Skin of body (tissue), 2 donors: Measurements from ENCODE around the gene HELB. TPM values are rescaled to one million over a fixed set of nuclear protein-coding genes. Genes with fewer than 3 reads are reported as not detected.

Experiments
- DNase-seq: peaks from one replicate; lab custom pipeline; 2025; lab: John Stamatoyannopoulos, UW
- total RNA-seq: library from RNA; depleted of rRNA; stranded (reverse); fragments of >200 nt; gene quantifications from one replicate; pipeline ENCODE4 v1.2.3, GENCODE V29; 2014

Gene HELB
- total RNA-seq, 1 donor from 2014 or later: 6.4 TPM

DNA sequence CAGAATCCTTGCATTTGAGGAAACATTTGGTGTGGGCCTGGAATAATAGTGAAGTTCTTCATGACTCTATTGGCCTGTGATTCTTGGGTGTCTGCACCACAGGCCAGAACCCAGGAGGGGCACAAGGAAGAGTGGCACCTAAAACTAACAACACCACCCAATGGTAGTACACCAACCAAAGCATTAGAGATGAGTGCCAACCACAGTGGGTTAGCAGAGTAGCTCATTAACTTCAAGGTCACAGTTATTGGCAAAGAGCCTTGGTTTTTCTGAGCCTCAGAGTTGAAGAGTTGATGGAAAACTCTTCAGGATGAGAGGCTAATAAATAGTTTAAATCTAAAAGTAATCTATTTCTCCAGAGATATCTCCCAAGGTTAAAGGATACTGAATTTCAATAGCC, 57.0 kb downstream of the HELB start:
- no peak for DNase-seq

DNA sequence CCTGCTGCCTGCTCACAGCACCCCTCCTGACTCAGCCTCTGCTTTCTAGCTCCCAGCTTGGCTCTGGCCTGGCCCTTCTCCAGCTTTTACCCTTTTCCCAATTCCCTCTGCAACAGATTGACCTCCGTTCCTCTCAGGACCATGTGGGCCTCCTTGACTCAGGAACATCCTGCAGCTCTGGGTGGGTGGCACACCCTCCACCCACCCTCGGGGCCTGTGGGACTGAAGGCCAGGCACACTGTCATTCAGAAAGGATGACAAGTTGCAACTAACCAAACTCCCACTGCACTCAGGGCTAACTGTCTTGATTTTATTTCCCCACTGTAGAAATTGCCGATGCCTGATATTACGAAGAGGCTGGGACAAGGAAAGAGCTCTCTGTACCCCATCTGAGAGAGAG, 59.4 kb downstream of the HELB start:
- no peak for DNase-seq

DNA sequence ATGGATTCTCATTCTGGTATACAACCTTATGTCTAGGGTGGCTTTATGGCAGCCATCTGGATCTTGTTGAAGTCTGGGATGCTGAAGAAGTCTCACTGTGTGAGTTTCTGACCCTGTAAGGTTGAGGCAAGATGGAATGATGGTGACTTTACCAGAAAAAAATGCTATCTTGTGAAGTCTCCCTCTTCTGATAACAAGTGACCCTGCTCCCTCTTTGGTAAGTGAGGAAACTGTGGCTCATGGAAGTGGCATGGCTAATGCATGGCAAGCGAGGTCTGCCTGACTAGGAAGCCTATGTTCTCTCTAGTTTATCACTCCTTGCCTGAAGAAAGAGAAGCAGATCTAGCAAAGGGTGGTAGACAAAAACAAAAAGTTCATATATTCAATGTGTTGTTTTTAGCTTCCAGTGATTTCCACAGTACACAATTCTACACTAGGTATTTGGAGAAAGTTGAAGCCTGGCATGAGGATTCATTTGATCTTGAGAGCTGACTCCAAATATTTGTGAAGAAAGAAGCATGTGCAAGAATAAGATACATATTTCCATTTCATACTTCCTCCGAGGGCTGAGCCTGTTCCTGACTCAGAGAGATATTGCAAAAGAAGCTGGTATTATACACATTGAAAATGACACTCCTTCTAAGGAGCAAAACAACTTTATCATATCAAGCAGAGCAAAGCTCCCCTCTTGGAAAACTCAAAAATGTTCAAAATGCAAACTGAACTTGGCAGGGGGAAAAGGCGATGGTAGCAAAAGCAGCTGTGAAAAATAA, 63.6 kb downstream of the HELB start:
- DNase-seq: no peak

DNA sequence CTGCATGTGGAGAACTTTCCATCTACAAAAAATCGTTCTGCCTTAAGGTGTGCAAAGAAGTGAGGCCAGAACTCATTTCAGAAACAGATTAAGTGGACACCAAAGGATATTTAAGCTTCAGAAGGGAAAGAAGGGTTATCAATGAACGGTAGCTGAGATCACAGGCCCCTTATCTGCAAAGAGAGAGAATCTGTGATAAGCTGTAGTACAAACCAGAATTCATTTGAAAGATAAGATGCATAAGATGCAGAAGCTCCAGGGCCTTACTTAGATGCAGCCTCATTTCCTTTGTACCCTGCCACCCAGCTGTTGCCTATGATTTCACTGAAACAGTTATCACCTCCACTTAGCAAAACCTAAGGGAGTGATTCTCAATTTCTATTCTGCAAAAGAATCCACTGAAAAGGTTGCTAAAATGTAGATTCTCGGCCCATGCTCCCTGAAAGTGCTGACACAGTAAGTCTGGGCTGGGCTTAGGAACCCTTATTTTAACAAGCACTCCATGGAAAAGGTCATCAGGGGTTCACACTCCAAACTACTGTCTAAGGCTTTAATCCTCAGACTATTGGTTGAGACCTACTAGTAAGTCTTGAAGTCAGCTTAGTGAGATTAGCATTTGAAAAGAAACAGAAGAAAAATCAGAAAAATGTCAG, 64.8 kb downstream of the HELB start:
- no peak for DNase-seq

DNA sequence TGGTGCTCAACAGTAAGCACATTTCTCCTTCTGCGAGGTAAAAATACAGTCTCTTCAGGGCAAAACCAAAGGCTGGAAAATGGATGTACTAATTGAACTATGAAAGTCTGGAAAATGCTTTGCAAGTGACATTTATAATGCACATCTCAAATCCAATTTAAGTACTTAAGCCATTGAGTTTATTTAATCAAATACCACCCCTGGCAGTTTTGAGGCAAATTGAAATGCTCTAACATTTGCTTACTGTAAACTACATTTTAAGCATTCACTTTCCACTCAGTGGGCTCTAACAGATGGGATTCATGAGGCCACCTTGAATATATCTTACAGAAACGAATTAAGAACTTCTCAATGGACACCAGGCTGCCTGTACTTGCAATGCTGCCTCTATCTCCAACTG, 69.7 kb downstream of the HELB start:
- no peak for DNase-seq

DNA sequence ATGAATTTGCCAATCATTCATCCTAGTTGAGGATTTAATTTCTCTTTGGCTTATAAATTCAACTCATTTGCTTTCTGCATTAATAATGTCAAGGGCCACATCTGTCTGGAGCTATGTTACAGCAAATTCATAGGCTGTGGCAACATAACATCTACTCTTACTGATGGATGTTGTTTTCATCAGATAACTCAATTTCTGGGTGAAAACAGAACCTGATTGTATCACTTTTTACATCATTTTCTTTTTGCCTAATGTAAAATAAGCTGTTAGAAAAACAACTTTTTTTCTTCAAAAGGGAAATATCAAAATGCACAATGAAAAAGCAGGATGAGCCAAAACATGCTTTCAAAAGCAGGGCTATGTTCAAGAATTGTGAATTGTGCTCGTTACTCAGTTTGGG, 73.3 kb downstream of the HELB start:
- DNase-seq: no peak

DNA sequence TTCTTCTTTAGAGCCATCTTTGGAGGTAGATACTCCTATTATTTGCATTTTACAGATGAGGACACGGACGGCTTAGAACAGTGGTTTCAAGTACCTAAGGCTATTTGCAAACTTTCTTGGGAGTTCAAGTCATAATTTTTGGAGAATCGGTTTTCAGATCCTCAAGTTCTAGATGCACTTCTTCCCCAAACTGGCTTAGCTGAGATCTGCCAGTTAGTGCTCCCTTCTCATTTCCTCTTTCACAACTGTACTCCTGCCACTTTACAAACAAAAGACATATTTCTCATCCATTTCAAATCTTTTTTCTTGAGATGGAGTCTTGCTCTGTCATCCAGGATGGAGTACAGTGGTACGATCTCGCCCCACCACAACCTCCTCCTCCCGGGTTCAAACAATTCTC, 77.3 kb downstream of the HELB start:
- DNase-seq: no peak

DNA sequence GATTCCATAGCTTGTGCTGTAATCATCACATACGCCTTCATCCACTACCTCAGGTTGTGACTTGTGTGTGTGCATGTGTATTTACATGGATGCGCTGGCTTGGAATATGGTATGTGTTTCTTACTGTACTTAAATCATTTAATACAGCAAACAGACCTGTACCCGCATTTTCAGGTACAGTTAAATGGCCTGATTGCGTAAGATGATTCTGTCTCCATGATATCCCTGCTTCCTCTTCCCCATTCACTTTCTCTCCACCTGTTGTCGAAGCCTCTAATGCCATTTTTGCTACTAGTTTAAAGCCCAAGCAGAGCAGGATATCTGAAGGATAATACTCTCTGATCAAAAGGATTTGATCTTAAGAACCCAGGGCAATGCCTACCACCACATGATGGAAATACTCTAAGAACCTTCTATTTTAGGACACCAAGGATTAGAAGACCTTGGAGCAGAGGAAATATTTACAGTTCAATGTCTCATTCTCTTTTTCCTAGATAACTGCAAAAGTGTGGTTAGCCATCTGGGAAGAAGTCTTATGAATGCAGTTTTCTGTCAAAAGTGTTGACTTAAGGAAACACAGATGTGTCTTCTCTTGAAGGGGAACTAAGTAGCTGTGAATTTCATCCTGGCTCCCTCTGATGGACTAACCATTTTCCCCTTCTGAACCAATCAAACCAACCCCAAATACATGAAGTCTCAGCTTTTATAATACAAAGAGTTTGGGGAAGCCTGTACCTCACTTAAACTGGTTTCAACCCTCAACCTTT, 78.7 kb downstream of the HELB start:
- DNase-seq: no peak

DNA sequence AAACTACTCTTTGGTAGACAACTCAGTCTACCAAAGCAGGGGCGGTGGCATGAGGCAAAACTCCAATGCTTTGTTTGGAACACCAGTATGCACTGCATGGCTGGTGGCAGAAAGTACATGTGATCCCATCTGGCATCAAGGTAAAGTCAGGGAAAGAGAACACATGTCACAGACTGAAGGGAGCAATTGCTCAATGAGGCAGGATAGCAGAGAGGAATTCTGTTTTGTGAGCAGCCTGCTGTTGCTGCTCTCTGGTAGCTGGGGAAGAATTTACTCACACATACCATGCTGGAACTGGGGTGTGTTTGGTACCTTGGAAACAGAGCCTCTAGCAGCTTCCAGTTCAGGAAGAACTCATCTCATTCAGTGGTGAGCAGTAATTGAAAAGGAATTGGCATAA, 84.8 kb downstream of the HELB start:
- DNase-seq: no peak

Other genes starting within 250 kb of the HELB start
- 4.0 TPM for gene LLPH, start 171.7 kb upstream of the HELB start, total RNA-seq
- gene TMBIM4, start 132.5 kb upstream of the HELB start, total RNA-seq: 47.2 TPM
- gene IRAK3, start 113.3 kb upstream of the HELB start, total RNA-seq: 14.6 TPM